Endodermal cell (in vitro differentiated cells): Measurements from ENCODE around the gene ENAM. TPM values are rescaled to one million over a fixed set of nuclear protein-coding genes. Genes with fewer than 3 reads are reported as not detected.

Source experiments
- DNase-seq: peaks from one replicate; pipeline ENCODE4 v3.0.0-alpha.2; 2017
- H3K27ac ChIP-seq: 2 replicates; pipeline ENCODE4 v1.5.1; 2013; ENCODE audit warnings: mild to moderate bottlenecking, low read depth, low read length, moderate library complexity
- H3K27me3 ChIP-seq: 2 replicates; pipeline ENCODE4 v1.6.1; 2013; ENCODE audit warnings: mild to moderate bottlenecking, low read length, moderate library complexity; ENCODE audit not compliant: insufficient read depth, control insufficient read depth, poor library complexity, severe bottlenecking
- H3K36me3 ChIP-seq: 2 replicates; pipeline ENCODE4 v1.7.0; 2013; ENCODE audit warnings: mild to moderate bottlenecking, low read length, moderate library complexity; ENCODE audit not compliant: control insufficient read depth, insufficient read depth
- H3K4me1 ChIP-seq: one replicate; pipeline ENCODE4 v1.7.0; 2013; ENCODE audit warnings: low read length; ENCODE audit not compliant: control insufficient read depth, insufficient read depth
- H3K4me3 ChIP-seq: 2 replicates; pipeline ENCODE4 v1.5.1; 2013; ENCODE audit warnings: mild to moderate bottlenecking, low read length, moderate library complexity
- H3K9ac ChIP-seq: 2 replicates; pipeline ENCODE4 v1.6.1; 2013; ENCODE audit warnings: mild to moderate bottlenecking, low read length, moderate library complexity; ENCODE audit not compliant: poor library complexity, severe bottlenecking; ENCODE audit errors: extremely low read depth
- H3K9me3 ChIP-seq: 2 replicates; pipeline ENCODE4 v1.6.1; 2013; ENCODE audit warnings: mild to moderate bottlenecking, low read length, moderate library complexity; ENCODE audit not compliant: control insufficient read depth
- H3K27ac Mint-ChIP-seq: 2 replicates; pipeline ENCODE4 v1.8.0; 2020; ENCODE audit warnings: mixed read lengths
- H3K27me3 Mint-ChIP-seq: 2 replicates; pipeline ENCODE4 v1.8.0; 2021; ENCODE audit warnings: mild to moderate bottlenecking, mixed read lengths; ENCODE audit not compliant: insufficient read depth
- H3K36me3 Mint-ChIP-seq: 2 replicates; pipeline ENCODE4 v1.8.0; 2020; ENCODE audit warnings: low read depth, mixed read lengths
- H3K4me1 Mint-ChIP-seq: 2 replicates; pipeline ENCODE4 v1.8.0; 2020; ENCODE audit warnings: mixed read lengths
- H3K4me3 Mint-ChIP-seq: 2 replicates; pipeline ENCODE4 v1.8.0; 2020; ENCODE audit warnings: mild to moderate bottlenecking, moderate library complexity, mixed read lengths
- H3K9me3 Mint-ChIP-seq: 2 replicates; pipeline ENCODE4 v1.8.0; 2020; ENCODE audit warnings: mild to moderate bottlenecking, mixed read lengths
- CTCF ChIP-seq: fragments of 200-600 bp; sonication (generic); conservative IDR thresholded peaks from 2 replicates; pipeline ENCODE4 v1.5.0; 2021; ENCODE audit warnings: antibody characterized with exemption, mild to moderate bottlenecking
- WGBS, 2 experiments: methylation state at CpG; one replicate each; pipeline versions ENCODE4 v1.1.5 to v1.1.7; 2013; ENCODE audit warnings: missing lambda C conversion rate in 2 of 2, mixed read lengths in 1 of 2; ENCODE audit not compliant: insufficient coverage in 1 of 2, insufficient read length in 1 of 2; 5-methylcytosine and 5-hydroxymethylcytosine counted together
- total RNA-seq, 2 donors: library from RNA; stranded (reverse); fragmentation: NEBNext Ultra II Directional in 1 of 2; extraction: Animal tissue kit (Norgen Biotek cat#: 25700) in 1 of 2; gene quantifications; 2 replicates in 1 of 2; 3 replicates in 1 of 2; pipeline ENCODE4 v1.2.1, GENCODE V29; 2021

ENAM gene
- total RNA-seq, 2 donors from 2014 or later = not detected

GRCh38 chr4:70600977-70601376, 27.6 kb upstream of the ENAM start:
- no peak overlapping the region for H3K27ac Mint-ChIP-seq
- peaks cover 6% of the 10 kb centered on the region for H3K4me1 Mint-ChIP-seq
- Histone ChIP-seq H3K4me3 (no peak overlapping the region), H3K9me3 (no peaks in the 10 kb centered on the region), H3K27me3 (no peaks in the 10 kb centered on the region), H3K36me3 (no peaks in the 10 kb centered on the region), H3K4me1 (no peaks in the 10 kb centered on the region), H3K9ac (no peak overlapping the region), H3K27ac (no peak overlapping the region)
- no peaks in the 10 kb centered on the region for H3K9me3 Mint-ChIP-seq
- DNase-seq = no peak
- WGBS, 2 experiments = 71 to 83% methylated on average over 2 to 5 of the region's 5 CpGs
- no peaks in the 10 kb centered on the region for H3K27me3 Mint-ChIP-seq
- no peak overlapping the region for H3K4me3 Mint-ChIP-seq
- TF ChIP-seq CTCF = no peak
- H3K36me3 Mint-ChIP-seq = no peaks in the 10 kb centered on the region

GRCh38 chr4:70601422-70602039, 27.0 kb upstream of the ENAM start:
- H3K27me3 ChIP-seq = no peaks in the 10 kb centered on the region
- peak; percentile 91 for DNase-seq
- no peak overlapping the region for H3K4me3 Mint-ChIP-seq
- no peak overlapping the region for H3K4me3 ChIP-seq
- H3K9me3 ChIP-seq = no peaks in the 10 kb centered on the region
- H3K36me3 Mint-ChIP-seq = no peaks in the 10 kb centered on the region
- H3K4me1 ChIP-seq = no peaks in the 10 kb centered on the region
- 63% methylated on average over 5 of the region's 5 CpGs; no CpG with 5 or more reads in 1 of the 2 experiments for WGBS, 2 experiments
- no peak overlapping the region for H3K9ac ChIP-seq
- H3K27ac Mint-ChIP-seq = no peak overlapping the region
- H3K27ac ChIP-seq = no peak overlapping the region
- H3K4me1 Mint-ChIP-seq = peaks cover 8% of the 10 kb centered on the region
- H3K27me3 Mint-ChIP-seq = no peaks in the 10 kb centered on the region
- H3K9me3 Mint-ChIP-seq = no peaks in the 10 kb centered on the region
- TF ChIP-seq CTCF = peak; percentile 92
- no peaks in the 10 kb centered on the region for H3K36me3 ChIP-seq

- H3K27me3 ChIP-seq = no peaks in the 10 kb centered on the region
- TF ChIP-seq CTCF = no peak
- no peaks in the 10 kb centered on the region for H3K4me1 ChIP-seq
- no peak overlapping the region for H3K4me3 ChIP-seq
- Mint-ChIP-seq H3K36me3 (no peaks in the 10 kb centered on the region), H3K9me3 (no peaks in the 10 kb centered on the region), H3K4me1 (peaks cover 17% of the 10 kb centered on the region), H3K27ac (no peak overlapping the region), H3K4me3 (no peak overlapping the region), H3K27me3 (no peaks in the 10 kb centered on the region)
- DNase-seq = no peak
- no peaks in the 10 kb centered on the region for H3K9me3 ChIP-seq
- WGBS, 2 experiments = 57 to 100% methylated on average over 1 to 3 of the region's 3 CpGs
- no peaks in the 10 kb centered on the region for H3K36me3 ChIP-seq
- H3K27ac ChIP-seq = no peak overlapping the region
- H3K9ac ChIP-seq = no peak overlapping the region
Observed at GRCh38 chr4:70603856-70604255, 24.7 kb upstream of the ENAM start.
